Left renal cortex interstitium (tissue), 4 donors: ENCODE data around the gene RNF213. TPM values are rescaled to one million over a fixed set of nuclear protein-coding genes. Genes with fewer than 3 reads are reported as not detected.

Experiments
- DNase-seq, 4 donors: peaks; one replicate each; pipeline ENCODE4 v3.0.0-alpha.2; 2013; ENCODE audit warnings: low read depth in 4 of 4, low spot score in 2 of 4, missing footprints in 1 of 4
- polyA plus RNA-seq, 4 donors: library from polyadenylated mRNA; unstranded; fragments of 120-200 nt; gene quantifications; one replicate each; pipeline ENCODE4 v1.2.1, GENCODE V29; 2013; ENCODE audit not compliant: insufficient read length in 4 of 4

The RNF213 gene
- polyA plus RNA-seq, 4 donors: 47.0 to 94.1 (median 69.6) TPM

GRCh38 chr17:80362428-80363119 lies 101.9 kb downstream of the RNF213 start:
- no peak for DNase-seq

DNA sequence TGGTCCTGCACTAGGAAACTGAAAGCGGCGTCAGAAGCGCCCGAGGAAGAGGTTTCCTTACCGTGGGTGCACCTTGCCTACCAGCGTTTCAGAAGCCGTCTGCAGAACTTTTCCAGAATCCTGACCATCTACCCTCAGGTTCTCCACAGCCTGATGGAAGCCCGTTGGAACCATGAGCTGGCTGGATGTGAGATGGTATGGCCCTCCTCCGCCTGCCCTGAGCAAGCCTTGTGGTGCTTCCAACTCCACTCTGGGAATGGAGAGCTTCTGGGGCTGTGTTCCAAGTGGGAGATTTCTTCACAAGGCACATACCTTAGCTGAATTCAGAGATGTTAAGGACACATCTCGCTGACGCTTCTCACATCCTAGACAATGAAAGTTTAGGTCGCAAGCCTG lies 102.5 kb downstream of the RNF213 start:
- no peak for DNase-seq

- no peak for DNase-seq
Observed at GRCh38 chr17:80363518-80364090, 103.0 kb downstream of the RNF213 start.

- DNase-seq: no peak
Observed at GRCh38 chr17:80364091-80364691, 103.5 kb downstream of the RNF213 start.

DNA sequence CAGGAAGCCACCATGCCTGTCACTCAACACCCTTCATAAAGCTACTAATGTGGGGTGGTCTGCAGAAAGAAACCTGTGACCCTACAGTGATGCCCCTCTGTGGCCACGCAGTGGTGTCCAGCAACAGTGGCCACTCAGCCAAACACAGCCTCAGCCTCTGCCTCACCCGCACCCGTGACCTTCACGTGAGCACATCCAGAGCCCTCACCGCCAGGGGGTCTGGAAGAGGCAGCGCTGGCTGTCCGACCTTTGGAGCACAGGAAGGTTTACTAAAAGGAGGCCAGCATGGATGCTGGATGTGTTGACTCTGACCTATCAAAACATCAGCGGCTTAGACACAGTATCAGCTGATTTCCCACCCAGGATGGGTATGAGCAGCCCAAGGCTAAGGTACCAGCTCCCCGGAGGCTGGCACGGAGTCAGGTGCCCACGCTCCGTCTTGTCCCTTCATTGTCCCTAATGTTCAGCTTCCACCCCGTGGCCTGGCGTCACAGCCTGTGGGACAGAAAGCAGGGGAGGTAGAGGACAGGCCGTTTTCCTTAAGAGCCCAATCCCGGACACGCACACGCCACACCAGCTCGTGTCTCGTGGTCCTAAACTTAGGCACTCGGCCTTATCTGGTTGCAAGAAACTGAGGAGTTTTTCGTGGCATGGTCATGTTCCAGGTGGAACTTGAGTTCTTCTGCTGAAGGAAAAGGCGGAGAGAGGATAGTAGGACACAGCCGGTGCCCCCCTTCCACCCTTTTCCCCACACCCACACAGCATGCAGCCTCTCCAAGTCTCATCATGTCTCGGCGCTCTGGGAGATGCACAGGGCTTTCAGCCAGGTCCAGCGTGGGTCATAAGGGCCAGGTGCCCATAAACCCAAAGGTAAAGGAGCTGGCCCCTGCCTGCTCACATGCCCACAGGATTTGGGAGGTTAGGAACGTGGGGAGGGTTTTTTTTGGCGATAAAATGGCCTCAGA lies 104.6 kb downstream of the RNF213 start:
- DNase-seq: no peak

DNA sequence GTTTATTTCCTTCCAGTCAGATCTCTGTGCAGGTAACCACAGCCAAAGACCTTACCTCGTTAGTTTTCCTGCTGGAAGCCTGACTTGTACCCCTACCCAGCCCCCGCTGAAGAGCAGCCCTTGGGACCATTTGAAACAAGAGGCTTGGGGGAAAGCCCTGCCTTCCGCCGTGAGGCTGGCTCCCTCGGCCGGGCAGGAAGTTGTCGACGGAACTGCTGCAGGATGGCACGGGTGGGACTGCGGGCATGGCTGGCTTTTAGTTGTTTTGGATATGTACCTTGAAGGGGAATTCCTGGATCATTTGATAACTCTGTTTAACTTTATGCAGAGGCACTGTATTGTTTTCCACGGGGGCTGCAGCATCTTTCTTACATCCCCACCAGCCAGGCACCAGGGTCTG lies 105.3 kb downstream of the RNF213 start:
- DNase-seq: no peak

- DNase-seq: no peak
Observed at GRCh38 chr17:80367503-80367902, 106.9 kb downstream of the RNF213 start.

GRCh38 chr17:80371196-80371595 lies 110.5 kb downstream of the RNF213 start:
- no peak for DNase-seq

- DNase-seq: no peak
Observed at GRCh38 chr17:80372456-80372855, 111.8 kb downstream of the RNF213 start.

DNA sequence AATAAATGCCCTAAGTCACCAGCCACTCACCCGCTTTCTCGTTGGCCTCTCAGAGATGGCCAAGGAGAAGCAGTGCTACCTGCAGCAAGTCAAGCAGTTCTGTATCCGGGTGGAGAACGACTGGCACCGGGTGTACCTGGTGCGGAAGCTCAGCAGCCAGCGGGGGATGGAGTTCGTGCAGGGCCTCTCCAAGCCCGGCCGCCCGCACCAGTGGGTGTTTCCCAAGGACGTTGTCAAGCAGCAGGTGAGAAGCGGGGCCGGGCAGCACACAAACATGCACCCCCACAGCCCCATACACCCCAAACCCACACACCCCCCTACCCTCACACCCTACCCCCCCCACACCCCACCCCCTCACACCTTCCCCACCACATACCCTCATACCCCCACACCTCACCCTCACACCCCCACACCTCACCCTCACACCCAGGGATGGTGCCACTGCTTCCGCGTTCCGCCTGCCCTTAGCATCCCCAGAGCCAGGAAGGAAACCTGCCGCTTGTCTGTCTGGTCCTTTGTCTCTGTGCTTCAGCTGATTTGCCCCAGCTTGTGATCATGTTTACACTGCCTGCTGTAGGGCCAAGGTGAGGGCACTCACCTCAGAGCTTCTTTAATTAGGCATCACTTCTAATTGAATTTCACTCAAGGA lies 112.4 kb downstream of the RNF213 start:
- no peak for DNase-seq

DNA sequence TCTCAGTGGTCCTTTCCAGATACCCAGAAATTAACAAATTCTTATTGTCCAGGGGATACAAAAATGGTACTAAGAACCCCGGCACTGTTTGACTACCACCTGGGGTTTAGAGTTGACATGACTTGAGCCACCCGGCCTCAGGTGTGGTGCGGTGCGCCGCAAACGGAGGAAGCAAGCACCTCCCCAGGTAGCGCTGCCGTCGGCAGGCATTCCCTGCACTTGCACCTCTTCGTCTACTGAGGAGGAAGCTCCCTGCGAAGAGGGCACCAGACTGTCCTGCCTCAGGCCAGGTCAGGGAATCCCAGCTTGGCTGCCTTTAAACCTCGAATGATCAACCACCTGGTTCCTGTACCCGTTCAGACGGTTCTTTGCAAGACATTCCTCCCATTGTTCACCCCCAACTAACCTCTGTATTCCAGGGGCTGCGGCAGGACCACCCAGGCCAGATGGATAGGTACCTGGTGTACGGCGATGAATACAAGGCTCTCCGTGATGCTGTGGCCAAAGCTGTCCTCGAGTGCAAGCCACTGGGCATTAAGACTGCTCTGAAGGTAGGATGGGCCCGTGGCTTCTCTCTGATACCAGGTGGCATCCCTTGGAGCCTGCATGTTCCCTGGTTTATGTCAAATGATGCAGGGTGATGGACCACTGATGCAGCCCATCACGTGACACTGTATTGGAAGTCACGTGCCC lies 113.5 kb downstream of the RNF213 start:
- DNase-seq: no peak

DNA sequence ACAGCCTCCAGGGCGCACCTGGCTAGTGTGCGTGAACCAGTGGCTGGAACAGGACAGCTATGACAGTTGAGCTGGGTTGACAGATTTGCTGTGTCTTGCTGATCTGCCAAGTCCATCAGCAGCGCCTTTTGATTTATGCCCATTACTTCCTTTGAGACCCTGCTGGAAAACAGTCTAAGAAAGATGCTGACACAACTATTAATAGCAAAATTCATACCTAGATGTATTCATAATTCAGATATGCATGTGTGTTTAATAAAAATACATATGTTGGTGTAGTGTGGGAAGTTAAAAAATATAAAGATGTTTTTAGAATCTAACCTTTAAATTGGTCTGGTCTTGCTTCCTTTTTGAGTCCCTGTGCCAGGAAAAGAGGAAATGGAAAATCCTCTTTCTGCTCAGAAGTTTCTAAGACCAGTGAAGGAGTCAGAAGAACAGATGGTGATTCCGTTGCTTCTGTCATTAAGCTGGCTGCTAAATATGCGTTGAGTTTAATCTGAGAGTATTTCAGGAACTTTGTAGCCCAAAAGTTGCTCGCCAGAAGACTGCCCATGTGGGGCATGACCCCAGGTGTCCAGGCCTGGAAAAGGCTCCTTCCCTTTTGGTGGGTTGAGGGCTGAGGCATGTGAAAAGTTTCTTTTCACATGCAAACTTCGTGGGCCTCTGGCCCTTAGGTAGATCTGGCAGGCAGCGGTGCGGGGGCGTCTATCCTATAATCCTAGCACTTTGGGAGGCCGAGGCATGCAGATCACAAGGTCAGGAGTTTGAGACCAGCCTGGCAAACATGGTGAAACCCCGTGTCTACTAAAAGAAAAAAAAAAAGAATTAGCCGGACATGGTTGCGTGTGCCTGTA lies 114.3 kb downstream of the RNF213 start:
- no peak for DNase-seq

GRCh38 chr17:80376531-80376930 lies 115.9 kb downstream of the RNF213 start:
- no peak for DNase-seq

DNA sequence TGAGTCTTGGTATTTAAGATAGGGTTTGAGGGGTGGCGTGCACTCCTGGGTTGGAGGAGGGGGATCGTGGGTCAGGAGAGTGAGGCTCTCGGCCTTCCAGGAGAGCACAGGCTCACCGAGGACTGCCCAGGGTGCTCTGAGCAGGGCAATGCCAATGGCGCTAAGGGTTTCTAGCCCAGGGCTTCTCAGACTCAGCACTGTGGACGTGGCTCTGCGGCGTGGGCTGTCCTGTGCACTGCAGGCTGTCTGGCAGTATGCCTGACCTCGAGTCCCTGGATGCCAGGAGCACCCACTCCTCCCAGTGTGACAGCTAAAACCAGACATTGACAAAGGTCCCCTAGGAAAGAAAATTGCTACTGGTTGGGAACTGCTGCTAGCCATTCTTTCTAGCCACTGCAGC lies 117.1 kb downstream of the RNF213 start:
- no peak for DNase-seq

- DNase-seq: no peak
Observed at GRCh38 chr17:80379348-80379747, 118.7 kb downstream of the RNF213 start.

DNA sequence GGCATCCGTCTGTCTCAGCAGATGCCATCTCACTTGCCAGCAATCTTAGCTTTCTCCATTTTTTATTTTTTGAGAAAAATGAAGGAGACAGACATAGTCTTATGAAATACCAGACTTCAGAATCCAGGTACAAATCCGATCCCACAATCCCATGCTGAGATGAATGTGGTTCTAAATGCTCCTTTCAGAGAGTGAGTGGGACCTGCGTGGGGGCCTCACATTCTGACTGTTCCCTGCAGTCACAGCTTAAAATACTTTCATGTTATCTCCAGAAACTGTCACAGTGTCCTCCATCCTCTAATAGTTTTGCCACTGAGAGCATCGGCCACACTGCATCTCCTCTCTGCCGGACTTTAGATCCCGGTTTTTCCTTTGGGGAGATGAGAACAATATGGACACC lies 119.4 kb downstream of the RNF213 start:
- DNase-seq: no peak

GRCh38 chr17:80380555-80381002 lies 119.9 kb downstream of the RNF213 start:
- DNase-seq: no peak

GRCh38 chr17:80381416-80381923 lies 120.8 kb downstream of the RNF213 start:
- no peak for DNase-seq

DNA sequence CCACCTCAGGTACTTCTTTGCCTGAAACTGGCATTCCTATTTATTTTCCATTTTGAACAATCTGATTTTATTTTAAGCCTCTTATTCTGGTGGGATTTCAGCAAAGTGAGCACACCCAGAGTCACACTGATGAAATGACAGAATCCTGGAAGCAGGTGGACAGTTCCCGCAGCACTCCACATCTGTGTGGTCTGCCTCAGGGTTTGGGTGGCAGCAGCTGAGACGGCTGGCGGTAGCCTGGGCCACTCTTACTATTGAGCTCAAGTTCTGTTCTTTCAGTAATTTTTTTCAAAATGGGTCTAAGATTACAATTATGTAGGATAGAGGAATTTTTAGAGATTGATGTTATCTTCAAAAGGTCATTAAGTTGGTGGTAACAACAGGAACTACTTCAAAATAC lies 121.8 kb downstream of the RNF213 start:
- DNase-seq: no peak
